Naive thymus-derived CD4-positive, alpha-beta T cell (primary cell): ENCODE data around the gene S100A2. TPM values are rescaled to one million over a fixed set of nuclear protein-coding genes. Genes with fewer than 3 reads are reported as not detected.

Experiments used
- ATAC-seq: fragments of 150-1000 bp; cut with Tn5 transposase; 2 replicates; pipeline ENCODE4 v1.10.0; 2021; ENCODE audit warnings: mild to moderate bottlenecking, moderate library complexity
- CTCF ChIA-PET: fragments of 350-600 bp; sonication (Branson Sonifier 250); formaldehyde crosslinking; loops from one replicate; lab custom pipeline; 2021; ENCODE audit warnings: antibody characterized with exemption; lab: Charles Lee
- POLR2A ChIA-PET: fragments of 350-600 bp; sonication (Branson Sonifier 250); formaldehyde crosslinking; loops from one replicate; lab custom pipeline; 2021; ENCODE audit warnings: antibody characterized with exemption, inconsistent platforms; lab: Charles Lee
- DNase-seq, 9 donors: peaks; one replicate each; pipeline versions ENCODE4 v3.0.0 to v3.0.0-alpha.2; 2020 to 2022; ENCODE audit warnings: mixed read lengths in 1 of 9
- H3K27ac ChIP-seq: one replicate; pipeline ENCODE4 v1.7.0; 2013; ENCODE audit warnings: mild to moderate bottlenecking, low read depth, low read length, moderate library complexity
- H3K27me3 ChIP-seq, 2 donors: one replicate each; pipeline ENCODE4 v1.7.0; 2013; ENCODE audit warnings: low read length in 2 of 2, mild to moderate bottlenecking in 2 of 2, moderate library complexity in 2 of 2; ENCODE audit not compliant: control insufficient read depth in 2 of 2, insufficient read depth in 2 of 2
- H3K36me3 ChIP-seq, 3 experiments: 1 replicate in 2 of 3; 2 replicates in 1 of 3; pipeline ENCODE4 v1.7.0; 2013; ENCODE audit warnings: low read length in 3 of 3, mild to moderate bottlenecking in 3 of 3, moderate library complexity in 1 of 3; ENCODE audit not compliant: insufficient read depth in 3 of 3, control insufficient read depth in 2 of 3
- H3K4me1 ChIP-seq, 2 donors: one replicate each; pipeline ENCODE4 v1.7.0; 2013; ENCODE audit warnings: low read length in 2 of 2, mild to moderate bottlenecking in 2 of 2, moderate library complexity in 1 of 2; ENCODE audit not compliant: control insufficient read depth in 2 of 2, insufficient read depth in 2 of 2
- H3K4me3 ChIP-seq: 2 replicates; pipeline ENCODE4 v1.7.0; 2013; ENCODE audit warnings: mild to moderate bottlenecking, low read length
- H3K9me3 ChIP-seq, 3 experiments: 1 replicate in 2 of 3; 2 replicates in 1 of 3; pipeline ENCODE4 v1.7.0; 2013; ENCODE audit warnings: low read length in 3 of 3; ENCODE audit not compliant: control insufficient read depth in 2 of 3
- H3K27ac Mint-ChIP-seq, 9 donors: one replicate each; pipeline ENCODE4 v1.8.0; 2020 to 2022; ENCODE audit warnings: mixed read lengths in 9 of 9, mild to moderate bottlenecking in 8 of 9, moderate library complexity in 5 of 9, inconsistent platforms in 2 of 9
- H3K27me3 Mint-ChIP-seq, 5 donors: one replicate each; pipeline ENCODE4 v1.8.0; 2021 to 2022; ENCODE audit warnings: mixed read lengths in 5 of 5, mild to moderate bottlenecking in 1 of 5
- H3K36me3 Mint-ChIP-seq, 5 donors: one replicate each; pipeline ENCODE4 v1.8.0; 2020 to 2022; ENCODE audit warnings: mixed read lengths in 5 of 5, mild to moderate bottlenecking in 3 of 5, inconsistent platforms in 1 of 5
- H3K4me1 Mint-ChIP-seq, 7 donors: one replicate each; pipeline ENCODE4 v1.8.0; 2020 to 2022; ENCODE audit warnings: mixed read lengths in 7 of 7, mild to moderate bottlenecking in 3 of 7, inconsistent platforms in 1 of 7
- H3K4me3 Mint-ChIP-seq, 10 donors: one replicate each; pipeline ENCODE4 v1.8.0; 2020 to 2022; ENCODE audit warnings: mild to moderate bottlenecking in 10 of 10, mixed read lengths in 10 of 10, moderate library complexity in 6 of 10, inconsistent platforms in 2 of 10
- H3K9me3 Mint-ChIP-seq, 11 donors: one replicate each; pipeline ENCODE4 v1.8.0; 2020 to 2022; ENCODE audit warnings: mixed read lengths in 11 of 11, mild to moderate bottlenecking in 4 of 11, inconsistent platforms in 1 of 11, moderate library complexity in 1 of 11
- intact Hi-C, 2 donors: fragments of 100-400 bp; cut with micrococcal nuclease; formaldehyde crosslinking; loops; one replicate each; pipeline ENCODE4 v1.15.1; 2023
- polyA plus RNA-seq, 2 donors: library from polyadenylated mRNA; unstranded; fragments of 300-500 nt; fragmentation: Illumina TruSeq; gene quantifications; one replicate each; pipeline ENCODE4 v1.2.3, GENCODE V29; 2021
- total RNA-seq, 6 experiments: library from RNA in 5 of 6; stranded (reverse) in 5 of 6; gene quantifications; 1 replicate in 5 of 6; 2 replicates in 1 of 6; pipeline ENCODE4 v1.2.3 and lab custom pipeline; 2021 to 2026

S100A2 gene
- total and polyA plus RNA-seq, 7 experiments from 2014 or later, result 1.1 TPM; not detected in 6

- POLR2A ChIA-PET, result interaction anchor here (1.3 to 3.7 kb wide), 2 partner anchors 37 to 58 kb away, joined by 3 to 58 read pairs; partner anchors contain the start of gene S100A6
- Mint-ChIP-seq H3K4me1 (peaks cover 22 to 35% (median 29%) of the 10 kb centered on the region in 7 donors), H3K4me3 (no peak overlapping the region), H3K27me3 (peaks cover 0 to 8% (median 0%) of the 10 kb centered on the region in 5 donors), H3K27ac (no peak overlapping the region), H3K36me3 (no peaks in the 10 kb centered on the region), H3K9me3 (no peaks in the 10 kb centered on the region)
- peaks cover 11% of the 10 kb centered on the region in 2 donors for H3K4me1 ChIP-seq
- ATAC-seq (no peak), DNase-seq (no peak)
- H3K9me3 ChIP-seq, result no peaks in the 10 kb centered on the region
- H3K36me3 ChIP-seq, result no peaks in the 10 kb centered on the region
- no peak overlapping the region for H3K27ac ChIP-seq
- intact Hi-C loops, result loop anchor here in 1 of 2 donors (10.0 kb wide), 1 partner anchor 236 kb away; no protein-coding TSS in a partner anchor
- CTCF ChIA-PET, result interaction anchor here (0.9 to 7.0 kb wide), 3 partner anchors 14 to 61 kb away, joined by 3 to 139 read pairs (median 119); partner anchors contain the start of gene S100A6
- H3K4me3 ChIP-seq, result no peak overlapping the region
- H3K27me3 ChIP-seq, result no peaks in the 10 kb centered on the region
These were observed 5.2 kb upstream of the S100A2 start for GRCh38 chr1:153570874-153571273.

GRCh38 chr1:153569465-153569864 lies 3.8 kb upstream of the S100A2 start:
- Mint-ChIP-seq H3K4me3 (peak overlapping the region in 2 of 10 donors; percentile 34 to 54), H3K36me3 (no peaks in the 10 kb centered on the region), H3K4me1 (peaks cover 25 to 41% (median 32%) of the 10 kb centered on the region in 7 donors), H3K27me3 (peaks cover 0 to 8% (median 0%) of the 10 kb centered on the region in 5 donors), H3K9me3 (no peaks in the 10 kb centered on the region), H3K27ac (peak overlapping the region in 1 of 9 donors; percentile 53)
- no peaks in the 10 kb centered on the region for H3K9me3 ChIP-seq
- ATAC-seq, result no peak
- H3K36me3 ChIP-seq, result no peaks in the 10 kb centered on the region
- intact Hi-C loops, result loop anchor here (5.0 kb wide), 2 partner anchors 48 to 178 kb away; partner anchors contain the start of gene S100A14 (in 1 of the 2)
- peaks cover 12 to 13% of the 10 kb centered on the region in 2 donors for H3K4me1 ChIP-seq
- DNase-seq, result no peak
- POLR2A ChIA-PET, result interaction anchor here (1.5 to 3.7 kb wide), 2 partner anchors 25 to 35 kb away, joined by 3 to 58 read pairs; partner anchors contain the start of gene S100A6
- CTCF ChIA-PET, result interaction anchor here (2.6 to 7.0 kb wide), 3 partner anchors 25 to 60 kb away, joined by 27 to 139 read pairs (median 119); partner anchors contain the start of genes S100A4 and S100A6
- no peaks in the 10 kb centered on the region for H3K27me3 ChIP-seq
- no peak overlapping the region for H3K4me3 ChIP-seq
- H3K27ac ChIP-seq, result no peak overlapping the region

GRCh38 chr1:153568367-153569099 lies 2.9 kb upstream of the S100A2 start:
- Histone ChIP-seq H3K4me1 (peaks cover 12 to 13% of the 10 kb centered on the region in 2 donors), H3K27ac (no peak overlapping the region), H3K4me3 (peak overlapping the region; percentile 26), H3K27me3 (no peaks in the 10 kb centered on the region), H3K9me3 (no peaks in the 10 kb centered on the region), H3K36me3 (no peaks in the 10 kb centered on the region)
- H3K4me3 Mint-ChIP-seq, result peak overlapping the region; percentile 54 to 84 (median 72)
- H3K27me3 Mint-ChIP-seq, result peaks cover 0 to 8% (median 0%) of the 10 kb centered on the region in 5 donors
- ChIA-PET POLR2A (interaction anchor here (0.6 to 3.7 kb wide), 6 partner anchors 23 to 58 kb away, joined by 3 to 58 read pairs (median 4); partner anchors contain the start of genes S100A4 and S100A6), CTCF (interaction anchor here (0.6 to 7.0 kb wide), 15 partner anchors 9 to 59 kb away, joined by 3 to 139 read pairs (median 4); partner anchors contain the start of genes S100A4, S100A5 and S100A6)
- H3K4me1 Mint-ChIP-seq, result peaks cover 25 to 41% (median 32%) of the 10 kb centered on the region in 7 donors
- DNase-seq (peak; percentile 61 to 82 (median 70)), ATAC-seq (peak; percentile 50)
- peak overlapping the region in 8 of 9 donors; percentile 6 to 90 (median 66) for H3K27ac Mint-ChIP-seq
- H3K9me3 Mint-ChIP-seq, result no peaks in the 10 kb centered on the region
- intact Hi-C loops, result loop anchor here (1.0 to 5.0 kb wide), 7 partner anchors 23 to 179 kb away; partner anchors contain the start of genes S100A4 (in 2 of the 2), S100A14 (in 1 of the 2) and SNAPIN (in 1 of the 2)
- no peaks in the 10 kb centered on the region for H3K36me3 Mint-ChIP-seq

- DNase-seq (peak in 1 of 9 donors; percentile 50), ATAC-seq (no peak)
- no peak overlapping the region for H3K27ac ChIP-seq
- Mint-ChIP-seq H3K4me3 (peak overlapping the region in 6 of 10 donors; percentile 16 to 82 (median 66)), H3K27ac (peak overlapping the region in 5 of 9 donors; percentile 13 to 90 (median 69)), H3K27me3 (peaks cover 0 to 8% (median 0%) of the 10 kb centered on the region in 5 donors), H3K4me1 (peaks cover 25 to 36% (median 30%) of the 10 kb centered on the region in 7 donors), H3K9me3 (no peaks in the 10 kb centered on the region), H3K36me3 (no peaks in the 10 kb centered on the region)
- no peaks in the 10 kb centered on the region for H3K36me3 ChIP-seq
- POLR2A ChIA-PET, result interaction anchor here (0.9 to 3.7 kb wide), 4 partner anchors 22 to 57 kb away, joined by 4 to 58 read pairs (median 5); partner anchors contain the start of genes S100A4 and S100A6
- H3K4me1 ChIP-seq, result peaks cover 12 to 13% of the 10 kb centered on the region in 2 donors
- CTCF ChIA-PET, result interaction anchor here (0.6 to 7.0 kb wide), 16 partner anchors 8 to 81 kb away, joined by 3 to 139 read pairs (median 4); partner anchors contain the start of genes S100A4, S100A5 and S100A6
- H3K9me3 ChIP-seq, result no peaks in the 10 kb centered on the region
- H3K4me3 ChIP-seq, result no peak overlapping the region
- intact Hi-C loops, result loop anchor here (1.0 to 5.0 kb wide), 7 partner anchors 22 to 180 kb away; partner anchors contain the start of genes S100A4 (in 2 of the 2), S100A14 (in 1 of the 2) and SNAPIN (in 1 of the 2)
- no peaks in the 10 kb centered on the region for H3K27me3 ChIP-seq
These were observed 2.1 kb upstream of the S100A2 start for GRCh38 chr1:153567621-153568366.

- Histone ChIP-seq H3K27me3 (no peaks in the 10 kb centered on the region), H3K4me1 (peaks cover 12 to 13% of the 10 kb centered on the region in 2 donors), H3K36me3 (no peaks in the 10 kb centered on the region), H3K27ac (peak overlapping the region; percentile 17), H3K9me3 (no peaks in the 10 kb centered on the region), H3K4me3 (no peak overlapping the region)
- Mint-ChIP-seq H3K27me3 (peaks cover 0 to 6% (median 0%) of the 10 kb centered on the region in 5 donors), H3K9me3 (no peaks in the 10 kb centered on the region), H3K4me3 (peak overlapping the region in 3 of 10 donors; percentile 16 to 57 (median 56)), H3K27ac (peak overlapping the region in 5 of 9 donors; percentile 9 to 92 (median 87)), H3K4me1 (peaks cover 25 to 32% (median 28%) of the 10 kb centered on the region in 7 donors), H3K36me3 (no peaks in the 10 kb centered on the region)
- POLR2A ChIA-PET, result interaction anchor here (0.7 to 2.0 kb wide), 5 partner anchors 18 to 34 kb away, joined by 3 to 16 read pairs (median 9); partner anchors contain the start of genes S100A5 and S100A6
- ATAC-seq (peak; percentile 88), DNase-seq (peak in 3 of 9 donors; percentile 38 to 82 (median 44))
- CTCF ChIA-PET, result interaction anchor here (0.6 to 4.1 kb wide), 5 partner anchors 22 to 358 kb away, joined by 4 to 31 read pairs (median 5); no protein-coding TSS in a partner anchor
- intact Hi-C loops, result loop anchor here (5.0 kb wide), 2 partner anchors 51 to 181 kb away; partner anchors contain the start of gene S100A14 (in 1 of the 2)
These were observed 1.0 kb upstream of the S100A2 start for GRCh38 chr1:153566414-153567371.
